ENCODE results near the gene P2RY4.
"Not testable (repeated sequence)": the region's sequence is repeated elsewhere in the genome, so short reads cannot be mapped to it uniquely, and the experiment has no call there.

The P2RY4 gene

GRCh38 chrX:70253377-70254062 lies 6.5 kb downstream of the P2RY4 start:
- no peak for DNase-seq (ENCODE audit: extremely low spot score)
- CTCF ChIA-PET, result interaction anchor here (0.7 kb wide), 1 partner anchor 48 kb away, joined by 3 read pairs; no protein-coding TSS in a partner anchor
- POLR2A ChIA-PET, result no interaction called here
- TF ChIP-seq BHLHE40 (IDR thresholded peaks at IDR 0.05; ENCODE audit: borderline replicate concordance) (no peak), SP1 (IDR thresholded peaks at IDR 0.05) (no peak), FOXM1 (IDR thresholded peaks at IDR 0.05; ENCODE audit: borderline replicate concordance) (no peak), ARNT (IDR thresholded peaks at IDR 0.05) (no peak), TARDBP (IDR thresholded peaks at IDR 0.05) (no peak), ZNF384 (IDR thresholded peaks at IDR 0.05) (no peak), CTBP1 (IDR thresholded peaks at IDR 0.05; ENCODE audit: borderline replicate concordance) (no peak), SUZ12 (IDR thresholded peaks at IDR 0.05) (no peak), NFRKB (IDR thresholded peaks at IDR 0.05) (no peak)

GRCh38 chrX:70252491-70252890 lies 7.5 kb downstream of the P2RY4 start:
- ChIA-PET CTCF (no interaction called here), POLR2A (no interaction called here)
- no peak for DNase-seq (ENCODE audit: extremely low spot score)

GRCh38 chrX:70247252-70247651 lies 12.8 kb downstream of the P2RY4 start:
- TF ChIP-seq BHLHE40 (IDR thresholded peaks at IDR 0.05; ENCODE audit: borderline replicate concordance), result no peak
- no peak for TF ChIP-seq SP1 (IDR thresholded peaks at IDR 0.05)
- TF ChIP-seq LEF1 (IDR thresholded peaks at IDR 0.05; ENCODE audit: borderline replicate concordance), result no peak
- TF ChIP-seq TARDBP (IDR thresholded peaks at IDR 0.05), result no peak
- no peak for TF ChIP-seq CTBP1 (IDR thresholded peaks at IDR 0.05; ENCODE audit: borderline replicate concordance)
- TF ChIP-seq L3MBTL2 (conservative IDR thresholded peaks at IDR 0.05), result no peak
- TF ChIP-seq ZNF384 (IDR thresholded peaks at IDR 0.05), result no peak
- TF ChIP-seq ELF4 (IDR thresholded peaks at IDR 0.05), result no peak
- no peak for TF ChIP-seq FOXM1 (IDR thresholded peaks at IDR 0.05; ENCODE audit: borderline replicate concordance)
- TF ChIP-seq HDGF (IDR thresholded peaks at IDR 0.05; ENCODE audit: borderline replicate concordance), result no peak
- CTCF ChIA-PET, result no interaction called here
- no peak for DNase-seq (ENCODE audit: extremely low spot score)
- POLR2A ChIA-PET, result no interaction called here

More at GRCh38 chrX:70252491-70252890, 7.5 kb downstream of the P2RY4 start:
- TF ChIP-seq TARDBP (IDR thresholded peaks at IDR 0.05) (no peak), L3MBTL2 (conservative IDR thresholded peaks at IDR 0.05) (no peak), FOXM1 (IDR thresholded peaks at IDR 0.05; ENCODE audit: borderline replicate concordance) (no peak), BHLHE40 (IDR thresholded peaks at IDR 0.05; ENCODE audit: borderline replicate concordance) (no peak), SUZ12 (IDR thresholded peaks at IDR 0.05) (no peak), LEF1 (IDR thresholded peaks at IDR 0.05; ENCODE audit: borderline replicate concordance) (no peak), CTBP1 (IDR thresholded peaks at IDR 0.05; ENCODE audit: borderline replicate concordance) (no peak)

GRCh38 chrX:70244881-70245280 lies 15.1 kb downstream of the P2RY4 start:
- CTCF ChIA-PET, result interaction anchor here (0.7 kb wide), 1 partner anchor 69 kb away, joined by 3 read pairs; no protein-coding TSS in a partner anchor
- POLR2A ChIA-PET, result no interaction called here
- no peak for DNase-seq (ENCODE audit: extremely low spot score)
- no peak for TF ChIP-seq HDGF (IDR thresholded peaks at IDR 0.05; ENCODE audit: borderline replicate concordance)
- no peak for TF ChIP-seq FOXM1 (IDR thresholded peaks at IDR 0.05; ENCODE audit: borderline replicate concordance)
- TF ChIP-seq ZNF384 (IDR thresholded peaks at IDR 0.05), result no peak
- TF ChIP-seq ELF4 (IDR thresholded peaks at IDR 0.05), result no peak
- TF ChIP-seq BHLHE40 (IDR thresholded peaks at IDR 0.05; ENCODE audit: borderline replicate concordance), result no peak
- no peak for TF ChIP-seq FOXK2 (IDR thresholded peaks at IDR 0.05)
- TF ChIP-seq CTBP1 (IDR thresholded peaks at IDR 0.05; ENCODE audit: borderline replicate concordance), result no peak
- no peak for TF ChIP-seq NFRKB (IDR thresholded peaks at IDR 0.05)

GRCh38 chrX:70243601-70244000 lies 16.4 kb downstream of the P2RY4 start:
- CTCF ChIA-PET; DNase-seq (ENCODE audit: extremely low spot score); POLR2A ChIA-PET: not testable (repeated sequence)

GRCh38 chrX:70241501-70241900 lies 18.5 kb downstream of the P2RY4 start:
- CTCF ChIA-PET, result interaction anchor here (0.7 to 1.1 kb wide), 2 partner anchors 108 to 210 kb away, joined by 4 read pairs; partner anchors contain the start of gene IGBP1
- TF ChIP-seq ARNT (IDR thresholded peaks at IDR 0.05), result no peak
- TF ChIP-seq ELF4 (IDR thresholded peaks at IDR 0.05), result no peak
- no peak for TF ChIP-seq BHLHE40 (IDR thresholded peaks at IDR 0.05; ENCODE audit: borderline replicate concordance)
- TF ChIP-seq L3MBTL2 (conservative IDR thresholded peaks at IDR 0.05), result no peak
- TF ChIP-seq FOXK2 (IDR thresholded peaks at IDR 0.05), result no peak
- no peak for TF ChIP-seq CTBP1 (IDR thresholded peaks at IDR 0.05; ENCODE audit: borderline replicate concordance)
- no peak for TF ChIP-seq NFRKB (IDR thresholded peaks at IDR 0.05)
- no peak for TF ChIP-seq TARDBP (IDR thresholded peaks at IDR 0.05)
- TF ChIP-seq FOXA1 (IDR thresholded peaks at IDR 0.05), result no peak
- TF ChIP-seq LEF1 (IDR thresholded peaks at IDR 0.05; ENCODE audit: borderline replicate concordance), result no peak
- no peak for TF ChIP-seq SUZ12 (IDR thresholded peaks at IDR 0.05)
- TF ChIP-seq ZNF384 (IDR thresholded peaks at IDR 0.05), result no peak
- TF ChIP-seq SP1 (IDR thresholded peaks at IDR 0.05), result no peak
- no peak for TF ChIP-seq HDGF (IDR thresholded peaks at IDR 0.05; ENCODE audit: borderline replicate concordance)
- no peak for TF ChIP-seq FOXM1 (IDR thresholded peaks at IDR 0.05; ENCODE audit: borderline replicate concordance)
- TF ChIP-seq PKNOX1 (IDR thresholded peaks at IDR 0.05), result no peak
- no peak for DNase-seq (ENCODE audit: extremely low spot score)
- POLR2A ChIA-PET, result no interaction called here

GRCh38 chrX:70240751-70241150 lies 19.3 kb downstream of the P2RY4 start:
- no peak for DNase-seq (ENCODE audit: extremely low spot score)
- no peak for TF ChIP-seq PKNOX1 (IDR thresholded peaks at IDR 0.05)
- no peak for TF ChIP-seq HDGF (IDR thresholded peaks at IDR 0.05; ENCODE audit: borderline replicate concordance)
- no peak for TF ChIP-seq ARNT (IDR thresholded peaks at IDR 0.05)
- no peak for TF ChIP-seq LEF1 (IDR thresholded peaks at IDR 0.05; ENCODE audit: borderline replicate concordance)
- TF ChIP-seq SUZ12 (IDR thresholded peaks at IDR 0.05), result no peak
- TF ChIP-seq TARDBP (IDR thresholded peaks at IDR 0.05), result no peak
- TF ChIP-seq BHLHE40 (IDR thresholded peaks at IDR 0.05; ENCODE audit: borderline replicate concordance), result no peak
- no peak for TF ChIP-seq CTBP1 (IDR thresholded peaks at IDR 0.05; ENCODE audit: borderline replicate concordance)
- TF ChIP-seq NFRKB (IDR thresholded peaks at IDR 0.05), result no peak
- TF ChIP-seq FOXK2 (IDR thresholded peaks at IDR 0.05), result no peak
- no peak for TF ChIP-seq ELF4 (IDR thresholded peaks at IDR 0.05)
- TF ChIP-seq L3MBTL2 (conservative IDR thresholded peaks at IDR 0.05), result no peak
- no peak for TF ChIP-seq FOXA1 (IDR thresholded peaks at IDR 0.05)
- TF ChIP-seq SP1 (IDR thresholded peaks at IDR 0.05), result no peak
- no peak for TF ChIP-seq ZNF384 (IDR thresholded peaks at IDR 0.05)
- no peak for TF ChIP-seq FOXM1 (IDR thresholded peaks at IDR 0.05; ENCODE audit: borderline replicate concordance)
- ChIA-PET POLR2A (no interaction called here), CTCF (no interaction called here)
